ENCODE measurements around the gene MOB3C.

The MOB3C gene

DNA sequence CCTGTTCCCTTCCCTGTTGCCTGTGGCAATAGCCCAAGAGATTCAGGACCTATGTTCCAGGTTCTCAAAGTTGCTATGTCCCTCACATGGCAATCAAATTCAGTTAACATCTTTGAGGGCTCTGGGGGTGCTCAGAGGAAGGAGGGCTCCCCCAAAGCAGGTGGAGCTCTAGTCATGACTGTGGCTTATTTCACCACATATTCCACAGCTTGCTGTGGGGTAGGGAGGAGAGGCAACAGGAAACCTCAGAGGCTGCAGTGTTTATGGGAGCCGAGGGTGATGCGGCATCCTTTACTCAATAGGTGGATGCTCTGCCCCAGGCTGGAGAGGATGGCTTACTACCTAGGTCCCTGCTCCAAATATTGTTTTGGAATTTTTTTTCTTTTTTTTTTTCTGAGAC is 11.4 kb downstream of the MOB3C start:
- ChIA-PET POLR2A (interaction anchor here (2.7 kb wide), 1 partner anchor 8 kb away, joined by 14 read pairs; no protein-coding TSS in a partner anchor), CTCF (interaction anchor here (1.3 to 12.4 kb wide), 4 partner anchors 13 to 163 kb away, joined by 3 to 135 read pairs (median 4); partner anchors contain the start of gene MOB3C)
- DNase-seq (ENCODE audit: extremely low spot score): no peak
- TF ChIP-seq, protein P1, sequence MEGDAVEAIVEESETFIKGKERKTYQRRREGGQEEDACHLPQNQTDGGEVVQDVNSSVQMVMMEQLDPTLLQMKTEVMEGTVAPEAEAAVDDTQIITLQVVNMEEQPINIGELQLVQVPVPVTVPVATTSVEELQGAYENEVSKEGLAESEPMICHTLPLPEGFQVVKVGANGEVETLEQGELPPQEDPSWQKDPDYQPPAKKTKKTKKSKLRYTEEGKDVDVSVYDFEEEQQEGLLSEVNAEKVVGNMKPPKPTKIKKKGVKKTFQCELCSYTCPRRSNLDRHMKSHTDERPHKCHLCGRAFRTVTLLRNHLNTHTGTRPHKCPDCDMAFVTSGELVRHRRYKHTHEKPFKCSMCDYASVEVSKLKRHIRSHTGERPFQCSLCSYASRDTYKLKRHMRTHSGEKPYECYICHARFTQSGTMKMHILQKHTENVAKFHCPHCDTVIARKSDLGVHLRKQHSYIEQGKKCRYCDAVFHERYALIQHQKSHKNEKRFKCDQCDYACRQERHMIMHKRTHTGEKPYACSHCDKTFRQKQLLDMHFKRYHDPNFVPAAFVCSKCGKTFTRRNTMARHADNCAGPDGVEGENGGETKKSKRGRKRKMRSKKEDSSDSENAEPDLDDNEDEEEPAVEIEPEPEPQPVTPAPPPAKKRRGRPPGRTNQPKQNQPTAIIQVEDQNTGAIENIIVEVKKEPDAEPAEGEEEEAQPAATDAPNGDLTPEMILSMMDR (IDR thresholded peaks at IDR 0.05; ENCODE audit: control extremely low read depth, extremely low read depth, low read depth, missing control alignments): no peak

DNA sequence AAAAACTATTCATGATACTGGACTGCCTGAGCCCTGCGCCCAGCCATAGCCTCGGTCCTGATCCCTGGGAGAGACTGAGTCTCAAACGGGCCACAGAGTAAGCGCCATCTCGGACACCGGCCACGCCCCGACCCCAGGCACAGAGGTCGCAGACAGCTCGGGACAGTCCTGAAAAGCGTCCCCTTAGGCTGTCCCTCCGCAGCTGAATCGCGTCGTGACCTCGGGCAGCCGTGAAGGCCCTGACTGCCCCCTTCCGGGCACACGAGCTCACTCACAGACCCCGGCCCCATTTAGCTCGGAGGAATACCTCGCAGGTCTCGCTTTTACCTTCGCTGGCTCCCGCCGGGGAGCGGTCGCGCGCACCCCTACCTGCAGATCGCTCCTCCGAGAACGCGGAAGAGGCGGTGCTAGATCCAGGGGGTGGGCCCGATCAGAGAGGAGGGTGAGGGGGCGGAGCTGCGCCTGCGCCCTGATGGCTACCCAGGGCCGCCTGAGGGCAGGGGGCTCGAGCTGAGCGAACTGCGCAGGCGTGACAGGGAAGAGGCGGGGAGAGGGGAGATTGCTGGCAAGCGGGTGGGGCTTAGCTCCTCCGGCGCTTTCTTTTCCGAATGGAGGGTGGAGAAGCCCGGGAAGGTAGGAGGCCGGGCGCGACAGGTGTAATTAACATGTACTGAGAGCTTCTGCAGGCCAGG is 12.6 kb downstream of the MOB3C start, which contains the start of gene MKNK1:
Gene MKNK1, minus strand, starts transcription at position 411 of the 692 bp plus-strand sequence. CDS start 20,941 bp downstream, outside the sequence.
- TF ChIP-seq, protein P1 (IDR thresholded peaks at IDR 0.05; ENCODE audit: control extremely low read depth, extremely low read depth, low read depth, missing control alignments): no peak
- peak; percentile 100 for DNase-seq (ENCODE audit: extremely low spot score)
- ChIA-PET POLR2A (interaction anchor here (0.5 to 2.7 kb wide), 4 partner anchors 10 to 306 kb away, joined by 6 to 19 read pairs (median 11); partner anchors contain the start of genes ATPAF1 and MOB3C), CTCF (interaction anchor here (0.7 to 12.4 kb wide), 11 partner anchors 9 to 121 kb away, joined by 3 to 135 read pairs (median 3); partner anchors contain the start of genes EFCAB14 and MOB3C)

DNA sequence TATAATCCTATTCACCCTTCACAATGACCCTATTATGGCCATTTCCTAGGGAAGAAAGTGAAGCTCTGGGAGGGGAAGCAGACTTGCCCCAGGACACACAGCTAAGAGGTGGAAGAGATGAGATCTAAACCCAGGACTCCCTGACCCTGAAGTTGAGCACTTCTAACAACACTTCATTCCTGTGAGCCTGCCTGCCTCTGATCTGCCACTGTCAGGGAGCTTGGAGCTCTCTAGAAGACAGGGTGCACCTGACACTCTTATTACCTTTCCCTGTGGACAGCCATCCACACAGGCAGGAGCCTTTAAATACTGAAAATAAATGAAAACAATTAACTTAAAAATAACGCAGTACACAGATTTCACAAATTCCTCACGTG is 13.1 kb downstream of the MOB3C start:
- no peak for DNase-seq (ENCODE audit: extremely low spot score)
- TF ChIP-seq, protein P1 (IDR thresholded peaks at IDR 0.05; ENCODE audit: control extremely low read depth, extremely low read depth, low read depth, missing control alignments): no peak
- ChIA-PET CTCF (interaction anchor here (1.1 to 12.4 kb wide), 4 partner anchors 15 to 125 kb away, joined by 3 to 135 read pairs (median 4); partner anchors contain the start of gene MOB3C), POLR2A (interaction anchor here (1.3 to 2.7 kb wide), 3 partner anchors 10 to 64 kb away, joined by 6 to 19 read pairs (median 14); partner anchors contain the start of genes ATPAF1 and MOB3C)

DNA sequence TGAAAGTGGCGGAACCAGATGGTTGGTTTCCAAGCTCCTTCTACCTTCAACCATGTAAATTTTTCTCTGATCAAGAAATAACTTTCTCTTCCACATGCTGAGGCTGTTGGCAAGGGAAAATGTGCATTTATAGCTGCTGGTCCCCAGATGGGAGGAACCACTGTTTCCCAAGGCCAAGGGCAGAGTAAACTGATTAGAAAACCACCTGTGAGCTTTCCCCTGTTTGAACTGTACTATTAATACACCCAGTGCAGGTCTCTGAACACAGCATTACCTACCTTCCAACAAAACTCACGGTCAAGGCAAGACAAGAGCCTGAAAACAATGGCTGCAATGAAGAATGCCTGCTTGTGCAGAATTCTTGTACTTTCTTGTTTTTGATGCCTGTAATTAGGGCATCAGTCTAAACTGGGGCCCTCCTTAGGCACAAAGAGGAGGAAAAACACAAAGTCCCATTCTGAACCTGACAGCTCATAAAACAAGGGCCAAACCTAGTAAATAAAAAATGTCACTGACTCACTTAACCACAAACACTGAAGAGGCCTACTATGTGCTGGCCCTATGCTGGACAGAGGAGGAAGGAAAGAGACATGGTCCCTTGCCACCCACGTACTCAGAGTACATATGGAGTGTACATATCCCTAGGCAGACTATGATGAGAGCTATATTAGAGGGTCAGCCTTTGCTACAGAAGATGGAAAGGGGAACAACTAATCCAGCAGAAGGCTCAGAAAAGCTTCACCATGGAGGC is 15.2 kb downstream of the MOB3C start:
- TF ChIP-seq, protein P1 (IDR thresholded peaks at IDR 0.05; ENCODE audit: control extremely low read depth, extremely low read depth, low read depth, missing control alignments): no peak
- ChIA-PET CTCF (interaction anchor here (0.9 to 12.4 kb wide), 4 partner anchors 11 to 22 kb away, joined by 3 to 135 read pairs (median 3); partner anchors contain the start of gene MOB3C), POLR2A (no interaction called here)
- no peak for DNase-seq (ENCODE audit: extremely low spot score)

- POLR2A ChIA-PET: no interaction called here
- TF ChIP-seq, protein P1 (IDR thresholded peaks at IDR 0.05; ENCODE audit: control extremely low read depth, extremely low read depth, low read depth, missing control alignments): no peak
- CTCF ChIA-PET: interaction anchor here (12.4 kb wide), 1 partner anchor 19 kb away, joined by 135 read pairs; the partner anchor contains the start of gene MOB3C
- DNase-seq (ENCODE audit: extremely low spot score): no peak
Observed at GRCh38 chr1:46599059-46599970, 17.3 kb downstream of the MOB3C start.
